ENCODE results near the gene SOX2.

Gene SOX2

DNA sequence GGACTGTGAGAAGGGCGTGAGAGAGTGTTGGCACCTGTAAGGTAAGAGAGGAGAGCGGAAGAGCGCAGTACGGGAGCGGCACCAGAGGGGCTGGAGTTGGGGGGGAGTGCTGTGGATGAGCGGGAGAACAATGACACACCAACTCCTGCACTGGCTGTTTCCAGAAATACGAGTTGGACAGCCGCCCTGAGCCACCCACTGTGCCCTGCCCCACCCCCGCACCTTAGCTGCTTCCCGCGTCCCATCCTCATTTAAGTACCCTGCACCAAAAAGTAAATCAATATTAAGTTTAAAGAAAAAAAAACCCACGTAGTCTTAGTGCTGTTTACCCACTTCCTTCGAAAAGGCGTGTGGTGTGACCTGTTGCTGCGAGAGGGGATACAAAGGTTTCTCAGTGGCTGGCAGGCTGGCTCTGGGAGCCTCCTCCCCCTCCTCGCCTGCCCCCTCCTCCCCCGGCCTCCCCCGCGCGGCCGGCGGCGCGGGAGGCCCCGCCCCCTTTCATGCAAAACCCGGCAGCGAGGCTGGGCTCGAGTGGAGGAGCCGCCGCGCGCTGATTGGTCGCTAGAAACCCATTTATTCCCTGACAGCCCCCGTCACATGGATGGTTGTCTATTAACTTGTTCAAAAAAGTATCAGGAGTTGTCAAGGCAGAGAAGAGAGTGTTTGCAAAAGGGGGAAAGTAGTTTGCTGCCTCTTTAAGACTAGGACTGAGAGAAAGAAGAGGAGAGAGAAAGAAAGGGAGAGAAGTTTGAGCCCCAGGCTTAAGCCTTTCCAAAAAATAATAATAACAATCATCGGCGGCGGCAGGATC, at the start of gene SOX2:
Gene SOX2, plus strand, starts transcription at position 601 of the 811 bp plus-strand sequence. CDS start 436 bp downstream, outside the sequence.
- Mint-ChIP-seq H3K4me3 (no peak within 1 kb of the TSS), H3K27me3 (peaks cover 26% of the 10 kb centered on the region), H3K27ac (peak within 1 kb of the TSS; percentile 75), H3K9me3 (no peaks in the 10 kb centered on the region), H3K4me1 (peaks cover 7% of the 10 kb centered on the region), H3K36me3 (peaks cover 4% of the 10 kb centered on the region)
- peak; percentile 41 for DNase-seq
- CTCF ChIA-PET, result interaction anchor here (0.9 to 1.3 kb wide), 3 partner anchors 10 to 972 kb away, joined by 3 to 8 read pairs (median 3); no protein-coding TSS in a partner anchor

DNA sequence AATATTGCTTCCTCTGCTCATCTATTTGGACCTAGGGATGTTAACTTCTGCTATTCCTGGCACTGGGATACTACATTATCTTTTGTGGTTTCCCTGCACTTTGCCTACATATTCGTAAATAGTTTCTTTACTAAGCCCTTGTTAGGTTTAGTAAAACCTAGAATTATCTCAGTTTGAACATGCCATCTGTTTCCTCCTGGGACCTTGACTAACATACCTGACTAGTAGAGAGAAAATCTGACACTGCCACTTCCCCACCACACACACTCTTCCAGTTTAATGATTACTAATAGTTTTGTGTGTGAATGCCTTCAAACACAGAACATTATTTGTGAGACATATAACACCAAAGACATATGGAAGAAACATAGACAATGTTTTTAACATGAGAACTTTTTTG, 28.2 kb upstream of the SOX2 start:
- Mint-ChIP-seq H3K36me3 (no peaks in the 10 kb centered on the region), H3K27me3 (no peaks in the 10 kb centered on the region), H3K27ac (no peak overlapping the region), H3K9me3 (no peaks in the 10 kb centered on the region), H3K4me3 (no peak overlapping the region), H3K4me1 (no peaks in the 10 kb centered on the region)
- DNase-seq, result no peak
- CTCF ChIA-PET, result no interaction called here

DNA sequence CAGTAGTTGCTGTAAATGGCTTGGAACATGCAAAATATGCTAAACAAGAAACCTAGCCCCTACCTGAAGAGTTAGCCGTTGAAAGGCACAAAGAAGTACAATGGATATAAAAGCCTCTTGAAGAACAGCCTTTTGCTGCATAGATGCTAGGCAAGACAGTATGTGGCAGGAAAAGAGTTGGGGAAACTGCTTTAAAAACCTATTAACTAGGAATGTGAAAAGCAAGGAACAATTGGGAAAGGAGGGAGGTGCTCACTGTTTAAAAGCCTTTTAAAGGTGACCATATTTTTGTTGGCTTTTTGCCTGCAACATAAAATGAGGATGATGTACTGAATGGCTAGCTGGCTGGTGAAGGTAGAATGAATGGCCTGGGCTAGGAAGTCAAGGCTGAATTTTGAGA, 24.5 kb upstream of the SOX2 start:
- no peak overlapping the region for H3K27ac Mint-ChIP-seq
- no peaks in the 10 kb centered on the region for H3K36me3 Mint-ChIP-seq
- CTCF ChIA-PET, result no interaction called here
- H3K27me3 Mint-ChIP-seq, result no peaks in the 10 kb centered on the region
- H3K9me3 Mint-ChIP-seq, result no peaks in the 10 kb centered on the region
- H3K4me1 Mint-ChIP-seq, result no peaks in the 10 kb centered on the region
- H3K4me3 Mint-ChIP-seq, result no peak overlapping the region
- no peak for DNase-seq

DNA sequence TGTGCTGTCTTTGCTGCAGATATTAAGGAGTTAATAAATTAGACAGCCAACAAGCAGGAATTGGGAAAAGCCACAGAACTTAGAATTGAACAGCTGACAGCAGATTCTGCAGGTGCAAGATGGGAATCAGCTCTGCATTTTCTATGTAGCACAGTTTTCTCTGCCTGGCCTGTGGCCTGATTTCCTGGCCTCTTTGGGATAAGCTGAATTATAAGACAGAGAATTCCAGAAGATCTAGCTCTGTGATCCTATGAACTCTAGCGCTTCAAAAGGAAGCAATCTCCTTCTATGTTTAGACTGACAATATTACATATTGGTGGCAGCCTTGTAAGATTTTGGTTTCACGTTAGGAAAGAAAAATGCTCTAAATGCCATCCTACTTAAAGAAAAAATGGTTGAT, 24.0 kb upstream of the SOX2 start:
- no peak overlapping the region for H3K4me3 Mint-ChIP-seq
- H3K36me3 Mint-ChIP-seq, result no peaks in the 10 kb centered on the region
- H3K9me3 Mint-ChIP-seq, result no peaks in the 10 kb centered on the region
- no peak overlapping the region for H3K27ac Mint-ChIP-seq
- H3K27me3 Mint-ChIP-seq, result no peaks in the 10 kb centered on the region
- DNase-seq, result no peak
- CTCF ChIA-PET, result interaction anchor here (1.9 kb wide), 1 partner anchor 13 kb away, joined by 5 read pairs; no protein-coding TSS in a partner anchor
- H3K4me1 Mint-ChIP-seq, result no peaks in the 10 kb centered on the region

DNA sequence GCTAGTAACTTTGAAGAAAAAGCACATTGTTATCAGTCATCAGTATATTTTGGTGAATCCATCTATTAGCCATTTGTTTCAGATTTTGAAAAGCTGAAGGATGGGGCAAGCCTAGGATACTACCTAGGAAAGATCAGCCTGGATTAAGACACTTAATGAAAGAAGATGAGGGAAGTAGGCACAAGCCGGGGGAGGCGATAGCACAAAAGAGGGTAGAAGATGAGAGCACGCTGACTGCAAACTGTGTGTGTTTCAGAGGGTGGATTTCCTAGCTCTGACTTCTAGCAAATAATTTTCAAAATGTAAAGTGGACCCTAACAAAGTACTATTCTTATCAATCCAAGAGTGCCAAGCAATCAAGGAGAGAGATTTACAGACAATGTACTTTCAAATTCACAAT, 22.2 kb upstream of the SOX2 start:
- Mint-ChIP-seq H3K27ac (no peak overlapping the region), H3K36me3 (no peaks in the 10 kb centered on the region), H3K4me3 (no peak overlapping the region), H3K27me3 (peaks cover 7% of the 10 kb centered on the region), H3K4me1 (no peaks in the 10 kb centered on the region), H3K9me3 (no peaks in the 10 kb centered on the region)
- CTCF ChIA-PET, result interaction anchor here (1.9 kb wide), 1 partner anchor 12 kb away, joined by 5 read pairs; no protein-coding TSS in a partner anchor
- no peak for DNase-seq

DNA sequence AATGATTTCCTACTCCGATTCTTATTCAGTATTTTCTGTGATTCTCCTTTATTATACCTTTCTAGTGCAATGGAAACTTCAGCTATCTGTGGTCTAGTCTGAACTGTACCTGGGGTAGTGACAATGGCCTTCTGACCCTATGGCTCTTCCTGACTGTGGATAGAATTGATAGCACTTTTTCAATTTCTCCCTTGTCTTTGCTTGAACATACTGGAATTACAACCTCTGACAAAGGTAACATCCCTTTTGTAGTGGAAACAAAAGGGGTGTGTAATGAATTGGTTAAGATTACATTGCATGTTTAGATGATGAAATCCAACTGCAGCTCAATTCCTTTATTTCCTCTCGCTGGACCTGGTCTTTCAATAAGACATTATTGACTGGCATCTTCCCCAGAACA, 21.0 kb upstream of the SOX2 start:
- Mint-ChIP-seq H3K27me3 (peaks cover 18% of the 10 kb centered on the region), H3K4me1 (peaks cover 3% of the 10 kb centered on the region), H3K36me3 (peaks cover 2% of the 10 kb centered on the region), H3K4me3 (no peak overlapping the region), H3K27ac (no peak overlapping the region), H3K9me3 (no peaks in the 10 kb centered on the region)
- CTCF ChIA-PET, result interaction anchor here (1.3 kb wide), 1 partner anchor 10 kb away, joined by 3 read pairs; no protein-coding TSS in a partner anchor
- DNase-seq, result no peak

DNA sequence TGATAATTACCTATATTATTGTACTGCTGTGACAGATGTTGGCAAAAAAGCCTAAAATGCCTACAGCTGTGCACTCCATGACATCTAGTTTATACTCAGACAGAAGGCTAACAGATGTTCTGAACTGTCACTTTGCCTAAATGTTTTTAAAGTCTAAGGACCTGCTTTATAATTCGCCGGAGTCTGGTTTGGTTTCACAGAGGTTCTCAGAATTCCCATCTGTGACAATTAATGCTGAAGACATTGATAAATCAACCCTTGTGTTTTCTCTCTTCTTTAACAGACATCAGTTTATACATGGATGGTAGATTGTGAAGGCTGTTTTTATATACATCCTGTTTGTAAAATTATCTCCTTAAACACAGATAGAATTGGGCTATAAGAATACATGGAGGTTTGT, 19.8 kb upstream of the SOX2 start:
- H3K27ac Mint-ChIP-seq, result no peak overlapping the region
- H3K27me3 Mint-ChIP-seq, result peaks cover 29% of the 10 kb centered on the region
- CTCF ChIA-PET, result no interaction called here
- DNase-seq, result no peak
- H3K36me3 Mint-ChIP-seq, result peaks cover 5% of the 10 kb centered on the region
- H3K4me3 Mint-ChIP-seq, result no peak overlapping the region
- peaks cover 6% of the 10 kb centered on the region for H3K4me1 Mint-ChIP-seq
- no peaks in the 10 kb centered on the region for H3K9me3 Mint-ChIP-seq

DNA sequence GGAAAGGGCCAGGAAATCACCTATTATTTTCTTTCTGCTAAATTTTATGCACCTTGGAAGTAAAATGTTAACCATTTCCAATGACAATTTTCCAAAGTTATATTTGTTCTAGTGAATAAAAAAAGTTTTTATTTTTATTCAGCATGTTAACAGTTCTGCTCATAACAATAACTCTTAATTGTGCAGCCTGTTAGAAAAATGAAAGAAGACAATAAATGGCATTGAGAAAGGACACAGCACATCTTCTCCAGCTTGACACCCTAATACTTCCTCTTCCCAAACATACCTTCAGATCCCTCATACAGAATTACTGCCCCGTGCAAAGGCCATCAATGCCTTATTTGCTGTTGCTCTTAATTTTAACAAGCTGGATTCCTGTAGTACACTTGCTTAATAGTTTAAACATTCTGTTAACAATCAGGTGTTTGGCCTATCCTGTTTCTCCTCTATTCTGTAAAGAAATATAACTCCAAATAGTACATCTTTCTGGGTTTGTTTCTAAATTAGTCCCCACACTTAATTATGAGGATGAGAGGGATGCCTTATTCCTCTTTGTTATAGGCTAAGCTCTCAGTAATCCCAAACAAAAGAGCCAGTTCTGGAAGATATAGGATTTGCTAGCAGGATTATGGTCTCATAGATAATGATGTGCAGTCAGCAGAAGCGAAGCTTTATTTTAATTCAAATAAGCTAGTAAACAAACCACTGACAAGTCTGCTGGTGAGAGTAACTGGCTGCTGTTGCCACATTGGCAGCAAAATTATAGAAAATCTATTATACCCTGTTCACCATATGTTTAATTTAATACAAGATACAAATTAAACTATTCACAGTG, 19.2 kb upstream of the SOX2 start:
- H3K4me1 Mint-ChIP-seq, result peaks cover 6% of the 10 kb centered on the region
- no peak overlapping the region for H3K4me3 Mint-ChIP-seq
- H3K36me3 Mint-ChIP-seq, result peaks cover 5% of the 10 kb centered on the region
- H3K9me3 Mint-ChIP-seq, result no peaks in the 10 kb centered on the region
- DNase-seq, result no peak
- CTCF ChIA-PET, result no interaction called here
- H3K27me3 Mint-ChIP-seq, result peaks cover 32% of the 10 kb centered on the region
- no peak overlapping the region for H3K27ac Mint-ChIP-seq

DNA sequence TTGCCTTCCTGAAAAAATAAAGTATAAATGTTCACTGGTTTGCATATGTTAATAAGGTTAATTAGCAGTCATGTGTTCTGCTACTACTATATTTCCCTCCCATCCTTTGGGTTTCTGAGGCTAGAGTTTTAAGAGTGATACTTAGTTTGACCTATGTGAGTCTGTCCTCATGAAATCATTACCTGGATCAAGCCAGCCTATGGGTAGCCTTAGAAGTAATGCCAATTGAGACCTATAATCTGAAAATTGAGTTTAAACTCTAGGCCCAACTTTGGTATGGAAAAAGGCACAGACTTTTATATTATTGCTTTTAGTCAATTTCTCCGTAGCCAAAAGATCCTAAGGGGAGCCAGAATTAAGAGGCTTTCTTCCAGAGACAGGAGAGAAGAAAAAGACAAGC, 18.4 kb upstream of the SOX2 start:
- H3K9me3 Mint-ChIP-seq, result no peaks in the 10 kb centered on the region
- no peak for DNase-seq
- CTCF ChIA-PET, result no interaction called here
- H3K27ac Mint-ChIP-seq, result no peak overlapping the region
- peaks cover 6% of the 10 kb centered on the region for H3K4me1 Mint-ChIP-seq
- peaks cover 5% of the 10 kb centered on the region for H3K36me3 Mint-ChIP-seq
- H3K4me3 Mint-ChIP-seq, result no peak overlapping the region
- H3K27me3 Mint-ChIP-seq, result peaks cover 39% of the 10 kb centered on the region

DNA sequence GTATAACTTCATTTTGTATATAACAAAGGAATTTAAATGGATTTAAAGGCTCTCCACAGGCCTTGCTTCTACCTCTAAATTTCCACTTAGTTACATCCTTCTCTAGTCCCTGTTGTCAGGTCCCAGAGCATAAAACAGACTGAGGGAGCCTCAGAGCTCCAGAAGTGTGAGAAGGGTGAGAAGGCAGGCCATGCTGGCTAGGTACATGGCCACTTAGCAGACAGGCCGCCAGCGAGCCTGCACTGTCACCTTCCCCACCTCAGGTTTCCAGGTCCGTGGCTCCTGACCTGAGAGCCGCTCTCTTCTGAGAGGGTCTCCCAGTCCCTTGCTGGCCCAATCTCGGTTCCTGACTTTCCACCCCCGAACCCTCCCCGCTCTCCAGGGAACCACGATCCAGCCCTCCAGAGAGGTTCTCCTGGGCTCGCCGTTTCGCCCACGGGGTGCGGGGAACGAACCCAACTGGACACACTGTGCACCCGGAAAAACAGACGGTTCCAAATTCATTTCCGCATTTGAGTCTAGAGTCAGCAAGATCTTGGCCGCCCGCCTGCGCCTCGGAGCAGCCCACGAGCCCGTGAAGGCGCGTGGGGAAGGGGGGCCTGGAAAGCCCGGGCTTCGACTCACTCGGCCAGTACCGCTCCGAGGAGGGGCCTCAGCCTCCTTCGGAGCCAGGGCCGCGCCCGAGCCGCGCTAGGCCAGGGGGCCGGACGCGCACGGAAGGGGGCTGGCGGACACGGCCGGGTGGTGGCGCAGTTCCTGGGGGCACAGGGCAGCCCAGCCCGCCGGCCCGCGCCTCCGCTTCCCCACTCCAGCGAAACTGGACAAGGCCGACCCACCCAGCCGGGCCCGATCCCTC, 16.7 kb upstream of the SOX2 start:
- Mint-ChIP-seq H3K27me3 (peaks cover 56% of the 10 kb centered on the region), H3K4me1 (peaks cover 6% of the 10 kb centered on the region), H3K27ac (no peak overlapping the region), H3K9me3 (no peaks in the 10 kb centered on the region), H3K4me3 (no peak overlapping the region), H3K36me3 (peaks cover 5% of the 10 kb centered on the region)
- no peak for DNase-seq
- CTCF ChIA-PET, result no interaction called here

DNA sequence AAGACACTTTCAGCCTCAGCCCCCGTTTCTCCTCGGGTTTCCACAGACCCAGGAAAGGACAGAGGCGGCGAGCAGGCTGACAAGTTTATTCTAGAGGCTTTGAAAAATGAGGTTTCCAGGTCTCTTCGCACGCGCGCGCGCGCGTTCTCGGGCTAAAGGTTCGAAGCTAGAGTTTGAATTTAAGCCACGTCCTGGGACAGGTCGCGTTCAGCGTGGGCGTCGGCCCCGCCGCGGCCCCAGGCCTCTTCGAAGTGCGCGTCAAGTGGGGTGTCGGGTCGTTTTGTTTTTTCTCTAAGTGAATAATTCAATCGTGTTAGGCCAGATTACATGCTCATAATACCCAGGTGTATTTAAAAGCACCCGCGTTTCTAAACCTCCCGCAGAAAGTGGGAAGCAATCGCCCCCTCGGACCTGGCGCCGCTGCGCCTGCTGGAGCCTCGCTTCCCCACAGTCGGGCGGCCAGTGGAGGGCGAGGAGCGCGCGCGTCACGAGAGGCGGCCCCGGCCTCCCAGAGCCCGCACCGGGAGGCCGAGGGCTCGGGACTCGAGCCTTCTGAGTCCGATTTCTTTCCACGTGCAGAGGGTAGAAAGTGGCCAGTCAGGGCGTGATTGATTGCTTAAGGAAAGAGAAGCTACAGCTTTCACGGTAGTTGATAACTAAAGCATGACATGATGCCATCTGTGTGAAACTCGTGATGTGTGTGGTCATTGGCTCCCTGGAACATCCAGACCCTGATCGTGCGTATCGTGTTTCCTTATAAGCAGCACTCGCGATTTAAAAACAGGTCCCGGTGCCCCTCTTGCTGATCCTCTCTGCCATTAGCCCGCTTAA, 15.8 kb upstream of the SOX2 start:
- CTCF ChIA-PET, result no interaction called here

DNA sequence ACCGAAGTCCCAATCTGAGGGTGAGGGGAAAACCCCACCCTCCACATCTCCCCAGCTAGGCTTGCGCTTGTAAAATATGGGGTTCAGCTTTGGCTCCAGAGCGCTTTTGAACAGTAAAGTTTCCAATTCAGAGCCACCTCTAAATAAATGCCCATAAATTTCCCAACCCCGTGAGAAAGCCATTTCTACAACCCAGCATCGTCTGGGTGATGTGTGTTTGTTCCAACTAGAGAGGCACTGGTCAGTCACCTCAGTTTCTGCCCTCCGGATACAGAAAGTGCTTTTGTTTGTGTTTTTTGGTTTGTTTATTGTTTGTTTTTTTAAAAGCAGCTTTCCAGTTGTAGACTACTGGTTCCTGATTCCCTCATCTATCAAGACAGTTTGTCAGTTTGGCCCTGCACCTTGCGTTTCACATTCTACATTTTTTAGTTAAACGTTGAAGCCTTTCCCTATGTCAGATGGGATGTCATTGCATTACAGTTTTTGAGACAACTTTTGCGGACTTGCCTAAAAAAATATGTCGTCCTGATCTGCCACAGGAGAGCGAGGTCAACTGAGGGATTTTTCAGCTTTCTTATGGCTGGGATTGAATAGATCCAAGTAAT, 15.0 kb upstream of the SOX2 start:
- peaks cover 14% of the 10 kb centered on the region for H3K4me1 Mint-ChIP-seq
- H3K36me3 Mint-ChIP-seq, result peaks cover 5% of the 10 kb centered on the region
- DNase-seq, result no peak
- peak overlapping the region; percentile 54 for H3K27ac Mint-ChIP-seq
- peaks cover 67% of the 10 kb centered on the region for H3K27me3 Mint-ChIP-seq
- CTCF ChIA-PET, result no interaction called here
- H3K9me3 Mint-ChIP-seq, result no peaks in the 10 kb centered on the region
- H3K4me3 Mint-ChIP-seq, result peak overlapping the region; percentile 16

More for the DNA sequence above, 15.8 kb upstream of the SOX2 start:
- no peak for DNase-seq
- Mint-ChIP-seq H3K4me1 (peaks cover 14% of the 10 kb centered on the region), H3K4me3 (peak overlapping the region; percentile 39), H3K27ac (no peak overlapping the region), H3K9me3 (no peaks in the 10 kb centered on the region), H3K27me3 (peaks cover 64% of the 10 kb centered on the region), H3K36me3 (peaks cover 5% of the 10 kb centered on the region)

Measured in activated naive CD4-positive, alpha-beta T cell treated with anti-CD3 and anti-CD28 coated beads, Interleukin-2, amount 10 ng/mL, durations not matched to agents 7 days and 5 days (primary cell).